ENCODE results near the gene GPER1.
"Not testable (repeated sequence)": the region's sequence is repeated elsewhere in the genome, so short reads cannot be mapped to it uniquely, and the experiment has no call there.

The GPER1 gene

DNA sequence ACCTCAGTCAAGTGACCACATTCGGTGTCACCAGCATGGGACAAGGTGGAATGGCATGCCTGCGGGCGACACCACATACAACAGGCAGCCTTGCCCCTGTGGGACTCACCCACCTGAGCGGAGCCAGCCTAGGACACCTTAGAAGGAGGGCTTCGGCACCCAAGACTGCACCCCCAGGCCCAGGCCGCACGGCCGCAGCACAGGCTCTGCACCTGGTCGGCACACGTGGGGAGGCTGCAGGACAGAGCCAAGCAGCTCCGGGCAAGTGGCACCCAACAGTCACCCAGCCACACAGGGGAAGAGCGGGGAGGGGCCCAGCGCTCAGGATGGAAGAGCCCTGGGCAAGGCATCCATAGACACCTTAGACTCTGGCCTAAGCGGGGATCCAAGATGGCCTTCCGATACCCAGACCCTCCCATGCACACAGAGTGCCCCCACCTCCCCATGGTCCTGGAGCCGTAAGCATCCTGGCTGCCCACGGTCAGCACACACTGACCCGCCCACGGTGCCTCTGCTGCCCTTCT lies 16.1 kb upstream of the GPER1 start:
- no peak for FAIRE-seq

DNA sequence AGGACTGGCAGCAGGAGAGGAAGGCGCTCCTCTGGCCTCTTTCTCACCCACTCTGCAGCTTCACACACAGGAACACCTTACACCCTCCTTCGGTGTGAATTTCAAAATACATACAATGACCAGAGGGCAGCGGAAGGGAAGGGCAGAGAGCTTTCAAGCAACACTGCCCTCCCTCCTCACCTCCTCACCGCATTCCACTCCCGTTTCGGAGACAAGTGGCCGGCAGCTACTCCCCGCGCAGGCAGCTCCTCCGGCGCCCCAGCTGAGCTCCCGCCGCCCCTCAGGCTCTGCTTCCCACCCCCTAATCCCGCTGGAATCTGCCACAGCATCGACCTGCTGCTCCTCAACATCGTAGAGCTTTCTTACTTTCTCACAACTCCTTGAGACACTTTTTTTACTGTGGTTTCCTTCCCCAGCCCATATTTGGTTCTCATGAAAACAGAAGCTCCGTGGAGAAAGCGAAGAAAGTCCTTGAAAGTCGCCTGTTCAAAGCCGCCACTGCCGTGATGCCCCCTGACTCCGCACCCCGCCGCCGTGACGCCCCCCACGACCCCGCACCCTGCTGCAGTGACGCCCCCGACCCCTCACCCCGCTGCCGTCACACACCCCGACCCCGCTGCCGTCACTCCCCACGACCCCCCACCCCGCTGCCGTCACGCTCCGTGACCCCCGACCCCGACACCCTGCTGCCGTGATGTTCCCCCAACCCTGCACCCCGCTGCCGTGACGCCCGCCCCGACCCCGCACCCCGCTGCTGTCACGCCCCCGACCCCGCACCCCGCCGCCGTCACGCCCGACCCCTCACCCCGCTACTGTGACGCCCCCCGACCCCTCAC lies 14.6 kb upstream of the GPER1 start:
- FAIRE-seq: no peak

DNA sequence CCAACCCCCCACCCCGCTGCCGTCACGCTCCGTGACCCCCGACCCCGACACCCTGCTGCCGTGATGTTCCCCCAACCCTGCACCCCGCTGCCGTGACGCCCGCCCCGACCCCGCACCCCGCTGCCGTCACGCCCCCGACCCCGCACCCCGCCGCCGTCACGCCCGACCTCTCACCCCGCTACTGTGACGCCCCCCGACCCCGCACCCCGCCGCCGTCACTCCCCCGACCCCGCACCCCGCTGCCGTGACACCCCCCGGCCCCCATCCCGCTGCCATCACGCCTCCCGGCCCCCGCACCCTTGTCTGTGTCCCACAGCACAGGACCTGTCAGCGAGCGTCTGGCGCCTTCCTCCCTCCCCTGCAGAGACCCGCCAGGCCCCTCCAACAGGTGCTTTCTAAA lies 13.9 kb upstream of the GPER1 start:
- FAIRE-seq: not testable (repeated sequence)

DNA sequence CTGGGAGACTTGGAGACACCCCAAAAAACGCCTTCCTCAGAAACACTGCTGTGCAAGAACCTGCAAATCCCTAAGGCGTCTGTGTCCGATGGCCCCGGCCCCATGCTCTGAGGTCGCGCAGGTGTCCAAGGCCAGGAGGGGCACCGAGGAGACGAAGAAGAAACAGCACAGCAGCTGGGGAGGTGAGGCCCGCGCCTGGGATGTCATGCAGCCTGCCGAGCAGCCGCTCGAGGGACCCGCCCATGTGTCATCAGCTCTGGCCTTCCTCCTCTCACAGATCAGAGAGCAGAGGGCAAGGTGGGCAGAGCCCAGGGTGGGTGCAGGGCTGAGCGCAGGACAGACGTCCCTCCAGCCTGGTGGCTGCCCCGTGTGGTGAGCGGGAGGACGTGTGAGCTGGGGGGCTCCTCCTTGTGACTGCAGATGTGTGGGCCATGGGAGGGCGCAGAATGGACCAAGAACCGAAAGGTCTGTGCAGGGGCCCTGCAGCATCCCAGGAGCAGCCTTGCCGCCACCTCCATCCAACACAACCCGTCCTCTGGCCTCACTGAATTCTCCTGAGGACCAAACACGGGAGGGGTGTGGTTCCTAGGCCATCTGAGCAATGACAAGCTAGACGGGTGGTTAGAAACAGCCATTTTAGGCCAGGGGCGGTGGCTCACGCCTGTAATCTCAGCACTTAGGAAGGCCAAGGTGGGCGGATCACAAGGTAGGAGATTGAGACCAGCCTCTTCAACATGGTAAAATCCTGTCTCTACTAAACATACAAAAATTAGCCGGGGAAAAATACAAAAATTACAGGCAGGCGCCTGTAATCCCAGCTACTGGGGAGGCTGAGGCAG lies 13.1 kb upstream of the GPER1 start:
- no peak for FAIRE-seq

DNA sequence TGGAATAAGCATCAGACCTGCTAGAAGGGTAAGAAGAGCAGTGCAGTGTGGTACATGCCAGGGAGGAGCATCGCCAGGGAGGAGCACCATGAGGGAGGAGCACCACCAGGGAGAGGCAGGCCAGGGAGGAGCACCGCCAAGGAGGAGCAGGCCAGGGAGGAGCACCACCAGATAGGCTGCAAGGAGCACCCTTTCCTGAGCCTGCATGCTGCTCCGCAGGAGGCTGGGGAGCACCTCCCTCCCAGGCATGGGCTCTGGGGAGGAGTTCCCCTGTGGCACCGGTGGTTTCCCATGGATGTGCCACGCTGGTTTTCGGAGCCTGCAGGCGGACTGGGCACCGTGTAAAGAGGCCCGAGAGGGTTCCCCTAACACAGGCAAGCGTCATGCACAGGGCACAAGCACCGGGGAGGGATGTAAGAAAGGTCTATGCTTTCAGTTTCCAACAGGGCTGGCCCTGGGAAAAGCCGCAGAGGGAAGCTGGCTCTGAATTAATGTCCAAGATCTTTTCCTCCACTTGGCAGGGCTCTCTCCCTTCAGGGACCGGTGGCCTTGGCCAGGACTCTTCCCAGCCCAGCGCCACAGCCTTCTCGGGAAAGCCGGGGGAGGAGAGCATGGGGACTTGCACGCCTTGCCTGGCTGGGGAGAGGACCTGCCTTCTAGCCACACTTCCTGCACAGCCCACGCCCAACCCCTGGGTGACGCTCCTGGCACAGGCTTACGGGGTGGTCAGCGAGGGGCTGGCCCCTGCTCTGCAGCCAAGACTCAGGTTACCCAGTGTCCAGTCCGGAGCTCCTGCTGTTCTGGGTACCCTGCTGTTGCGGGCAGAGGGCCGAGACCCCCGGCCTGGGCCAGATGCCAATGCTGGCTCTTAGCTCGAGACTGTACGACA lies 11.5 kb upstream of the GPER1 start:
- no peak for FAIRE-seq

DNA sequence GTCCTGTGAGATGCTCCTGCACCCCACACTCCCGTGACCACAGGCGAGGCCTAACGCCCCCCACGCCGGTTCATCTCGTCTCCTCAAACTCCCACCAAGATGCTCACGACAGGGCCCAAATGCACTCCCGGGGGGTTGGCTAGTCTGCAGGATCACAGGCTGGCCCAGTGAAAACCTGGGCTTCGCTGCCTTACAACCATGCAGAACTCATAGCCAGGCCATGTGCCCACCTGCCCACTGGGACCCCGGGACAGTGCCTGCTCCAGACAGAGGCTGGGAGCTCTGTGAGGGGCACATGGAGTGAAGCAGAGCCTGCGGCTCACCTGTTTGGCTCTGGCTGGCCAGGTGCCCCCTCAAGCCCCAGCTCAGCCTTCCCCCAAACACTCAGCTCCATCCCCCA lies 9.4 kb upstream of the GPER1 start:
- FAIRE-seq: no peak

DNA sequence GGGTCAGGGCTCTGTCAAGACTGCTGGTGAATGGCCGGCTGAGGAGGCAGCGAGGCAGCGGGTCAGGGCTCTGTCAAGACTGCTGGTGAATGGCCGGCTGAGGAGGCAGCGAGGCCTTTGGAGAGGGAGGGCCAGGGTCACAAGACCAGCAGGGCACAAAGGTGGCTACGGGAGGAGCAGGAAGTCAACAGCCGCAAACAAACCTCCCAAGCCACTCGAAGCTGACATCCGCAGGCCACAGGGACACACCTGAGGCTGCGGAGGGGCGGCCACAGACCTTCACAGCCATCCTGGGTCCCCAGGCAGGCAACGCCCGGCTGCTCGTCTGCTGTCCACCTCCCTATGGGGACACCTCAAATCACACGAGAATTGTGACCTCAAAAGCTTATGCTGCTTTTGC lies 8.9 kb upstream of the GPER1 start:
- FAIRE-seq: no peak

DNA sequence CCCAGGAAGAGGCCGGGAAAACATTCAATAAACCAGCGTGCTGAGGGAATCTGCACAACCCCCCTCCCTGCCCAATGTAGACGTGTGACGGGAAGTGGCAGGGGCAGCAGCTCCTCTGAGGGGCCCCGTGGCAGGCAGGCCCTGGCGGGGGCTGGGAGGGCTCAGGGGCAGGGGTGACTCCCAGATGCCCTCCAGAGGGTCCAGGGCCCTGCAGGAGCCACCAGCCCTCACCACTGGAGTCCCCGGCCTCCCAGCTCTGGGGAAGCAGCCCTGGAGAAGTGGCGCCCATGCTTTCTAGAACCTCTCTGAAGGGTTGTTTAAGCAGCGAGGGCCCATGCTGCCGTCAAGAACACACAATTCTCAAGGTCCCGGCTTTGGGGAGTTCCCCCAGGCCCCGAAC lies 8.4 kb upstream of the GPER1 start:
- FAIRE-seq: no peak

DNA sequence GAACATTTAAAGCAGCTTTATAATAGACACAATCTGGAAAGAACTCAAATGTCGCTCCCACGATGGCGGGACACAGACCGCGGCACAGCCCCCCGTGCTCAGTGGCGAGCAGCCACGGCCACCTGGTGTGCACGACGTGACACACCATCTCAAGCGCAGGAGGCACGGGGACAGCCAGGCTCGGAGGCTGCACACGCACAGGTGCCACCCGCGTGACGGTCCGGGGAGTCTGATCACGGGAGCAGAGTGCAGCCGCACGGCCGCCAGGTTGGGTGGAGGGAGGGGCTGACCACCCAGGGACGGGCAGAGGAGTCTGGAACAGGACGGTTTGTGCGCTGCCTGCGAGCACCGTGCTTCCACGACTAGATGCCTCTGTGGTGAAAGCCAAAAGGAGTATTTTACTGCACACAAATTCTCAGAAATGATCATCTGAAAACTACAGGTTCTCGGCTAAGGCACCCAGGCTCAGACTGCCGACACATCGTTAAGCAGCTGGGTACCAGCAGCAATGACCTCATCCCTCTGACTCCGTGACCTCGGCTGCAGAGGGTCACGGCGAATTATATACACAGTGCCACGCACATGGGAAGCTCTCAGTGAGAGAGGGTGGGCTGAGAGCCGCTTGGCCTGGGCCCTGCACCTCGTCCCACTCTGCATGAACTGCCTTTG lies 7.5 kb upstream of the GPER1 start:
- FAIRE-seq: no peak

DNA sequence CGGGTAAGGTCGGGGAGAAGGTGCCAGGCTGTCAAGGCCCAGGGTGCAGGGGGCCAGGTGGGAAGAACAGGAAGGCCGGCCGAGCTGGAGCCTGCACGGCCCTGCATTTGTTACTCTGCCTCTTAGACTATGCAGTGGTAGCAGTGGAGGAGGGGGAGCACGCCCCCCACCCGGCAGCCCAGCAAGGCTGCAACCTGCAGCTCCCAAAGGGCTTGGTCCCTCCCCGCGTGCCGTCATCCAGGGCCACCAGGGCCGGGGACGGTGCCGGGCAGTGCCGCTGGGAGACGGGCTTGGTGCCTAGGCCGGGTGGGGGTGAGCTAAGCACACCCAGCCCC lies 7.0 kb upstream of the GPER1 start:
- FAIRE-seq: no peak

DNA sequence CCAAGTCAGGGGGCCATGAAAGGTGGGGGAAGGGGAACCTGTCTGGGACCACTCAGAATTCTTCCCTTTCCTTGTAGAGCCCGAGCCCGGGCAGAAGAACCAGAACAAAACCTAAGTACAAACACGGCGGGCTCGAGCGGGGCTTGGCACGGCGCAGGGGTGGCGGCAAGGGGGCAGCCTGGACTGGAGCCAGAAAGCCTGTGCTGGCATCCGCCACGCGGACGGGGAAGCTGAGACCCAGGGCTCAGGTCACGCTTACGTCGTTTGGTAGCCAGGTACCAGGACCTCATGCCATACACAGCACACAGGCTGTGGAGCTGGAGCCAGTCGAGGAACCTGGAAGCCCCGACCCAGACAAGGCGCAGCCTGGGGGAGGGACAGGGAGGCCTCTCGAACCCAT lies 6.6 kb upstream of the GPER1 start:
- FAIRE-seq: no peak

DNA sequence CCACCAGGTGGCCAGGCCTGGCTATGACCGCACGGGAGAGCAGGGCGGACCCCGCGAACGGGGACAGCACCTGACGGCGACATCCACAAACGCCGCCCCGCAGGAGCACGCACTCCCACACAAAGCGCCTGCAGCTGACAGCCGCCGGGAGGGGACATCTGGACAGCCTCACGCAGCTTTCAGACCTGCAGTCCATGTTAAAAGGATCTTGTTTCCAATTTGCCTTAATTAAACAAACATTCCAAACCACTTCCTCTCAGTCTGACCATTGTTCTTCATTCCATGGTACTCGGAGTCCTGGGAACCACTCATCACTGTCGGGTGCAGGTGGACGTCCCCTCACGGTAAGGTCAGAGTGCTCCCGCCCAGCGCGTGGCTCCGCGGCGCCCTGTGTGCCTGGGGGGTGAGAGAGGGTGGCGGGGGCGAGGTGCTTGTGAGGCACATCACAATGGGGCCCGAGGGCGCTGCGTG lies 5.9 kb upstream of the GPER1 start:
- FAIRE-seq: no peak

DNA sequence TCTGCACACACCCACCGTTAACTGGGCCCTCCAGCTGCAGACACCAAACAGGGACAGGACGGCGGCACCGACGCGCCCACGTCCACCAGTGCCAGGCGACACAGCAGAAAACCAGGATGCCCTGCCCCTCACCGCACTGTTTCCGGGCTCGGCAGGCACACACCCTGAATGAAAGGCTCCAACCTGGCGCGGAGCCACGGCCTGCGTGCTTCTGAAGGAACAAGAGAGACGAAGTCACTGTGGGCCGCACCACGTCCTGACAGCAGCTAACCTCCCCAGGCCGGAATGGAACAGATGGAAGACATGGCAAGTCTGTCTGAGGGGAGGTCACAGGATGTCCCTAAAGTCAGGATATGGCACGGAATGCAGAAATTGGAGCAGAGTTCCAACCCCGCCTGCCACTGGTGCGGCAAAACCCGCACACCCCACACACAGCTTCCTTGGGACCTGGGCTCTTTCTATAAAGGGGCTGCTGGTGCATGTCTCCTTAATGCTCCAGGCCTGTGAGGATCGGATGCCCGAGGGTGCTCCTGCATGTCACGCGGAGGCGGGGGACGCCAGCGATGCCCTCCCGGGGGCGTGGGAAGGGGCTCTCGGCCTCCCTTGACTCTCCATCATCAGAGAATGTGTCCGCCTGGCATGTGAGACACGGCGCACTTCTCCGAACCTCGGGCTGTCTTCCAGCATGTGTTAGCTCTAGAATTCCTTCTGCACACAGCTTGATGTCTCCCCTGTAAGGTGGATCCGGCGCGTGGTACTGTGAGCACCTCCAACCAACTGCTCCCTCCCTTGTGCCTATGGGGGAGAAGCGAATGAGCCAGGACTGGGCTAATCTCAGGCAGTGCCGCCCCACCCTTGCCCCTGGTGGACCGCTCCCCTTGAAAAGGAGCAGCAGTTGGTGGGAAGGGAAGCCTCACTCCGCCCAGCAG lies 3.9 kb upstream of the GPER1 start:
- FAIRE-seq: no peak

DNA sequence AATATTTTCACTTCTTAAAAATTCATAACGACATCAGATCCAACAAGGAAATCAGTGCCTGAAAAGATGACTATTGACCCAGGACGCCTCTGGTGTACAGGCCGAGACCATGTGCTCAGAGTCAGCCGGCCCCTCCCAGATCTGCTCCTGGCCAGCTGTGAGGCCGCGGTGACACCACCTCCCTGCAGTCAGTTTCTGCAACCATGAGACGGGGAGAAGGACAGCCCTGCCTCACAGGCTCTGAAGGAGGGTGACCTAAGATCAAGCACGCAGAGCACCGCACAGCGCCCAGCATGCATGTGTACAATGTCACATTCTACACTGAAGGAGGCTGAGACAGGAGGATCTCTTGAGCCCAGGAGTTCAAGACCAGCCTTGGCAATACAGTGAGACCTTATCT lies 2.6 kb upstream of the GPER1 start:
- no peak for FAIRE-seq

DNA sequence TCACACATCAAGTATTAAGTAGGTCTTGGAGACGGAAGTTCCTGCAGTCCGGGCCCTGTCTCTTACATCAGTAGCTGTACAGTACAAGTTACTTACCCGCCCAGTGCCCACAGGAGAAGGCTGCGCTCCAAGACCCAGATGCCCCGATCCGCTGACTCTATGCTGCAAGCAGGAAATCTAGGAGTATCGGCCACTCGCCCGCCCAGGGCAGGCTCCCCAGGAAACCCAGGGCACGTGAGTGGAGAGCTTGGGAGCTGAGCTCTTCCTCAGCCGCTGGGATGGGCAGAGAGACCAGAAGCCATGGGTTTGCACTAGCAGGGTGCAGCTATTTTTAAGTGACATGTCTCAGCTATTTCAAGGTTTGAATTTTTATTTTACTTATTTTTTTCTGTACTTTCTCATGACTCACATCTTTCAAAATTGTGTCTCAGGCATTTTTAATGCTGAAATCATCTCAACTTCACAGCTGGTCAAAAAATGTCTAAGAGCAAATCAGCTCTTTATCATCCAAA lies 1.9 kb upstream of the GPER1 start:
- no peak for FAIRE-seq

DNA sequence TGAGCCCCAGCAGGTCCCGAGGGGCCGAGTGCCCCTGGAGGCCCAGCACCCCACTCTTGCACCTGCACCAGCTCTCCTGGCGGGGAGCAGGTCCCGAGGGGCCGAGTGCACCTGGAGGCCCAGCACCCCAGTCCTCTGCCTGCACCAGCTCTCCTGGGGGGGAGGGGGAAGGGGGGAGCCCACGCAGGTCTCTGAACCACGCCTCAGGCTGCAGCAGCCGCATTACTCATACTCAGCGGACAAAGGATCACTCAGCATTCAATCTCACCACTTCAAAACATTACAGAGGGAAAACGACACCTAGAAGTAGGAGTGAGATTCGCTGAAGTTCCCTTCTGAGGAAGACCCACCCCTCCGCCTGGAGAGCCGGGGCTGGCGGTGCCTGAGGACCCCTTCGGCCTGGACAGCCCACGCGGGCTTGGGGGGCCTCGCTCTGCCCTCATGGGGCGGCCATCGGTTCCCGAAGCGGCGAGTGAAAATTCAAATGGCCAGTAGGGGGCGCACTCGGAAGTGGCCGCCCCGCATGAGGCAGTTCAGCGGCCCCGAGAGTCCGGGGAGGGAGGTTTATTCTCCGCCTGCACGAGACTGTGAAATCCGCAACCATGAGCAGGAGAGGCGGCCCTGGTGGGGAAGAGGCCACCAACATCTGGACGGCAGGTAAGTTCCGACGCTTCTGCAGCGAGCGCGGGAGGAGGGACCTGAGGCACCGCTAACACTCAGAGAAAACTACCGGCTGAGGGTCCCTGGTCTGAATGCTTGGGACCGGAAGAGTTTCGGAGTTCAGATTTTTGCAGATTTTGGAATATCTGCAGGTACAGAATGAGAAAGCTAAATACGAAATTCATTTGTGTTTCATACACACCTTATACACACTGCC lies 1.1 kb upstream of the GPER1 start:
- no peak for FAIRE-seq

DNA sequence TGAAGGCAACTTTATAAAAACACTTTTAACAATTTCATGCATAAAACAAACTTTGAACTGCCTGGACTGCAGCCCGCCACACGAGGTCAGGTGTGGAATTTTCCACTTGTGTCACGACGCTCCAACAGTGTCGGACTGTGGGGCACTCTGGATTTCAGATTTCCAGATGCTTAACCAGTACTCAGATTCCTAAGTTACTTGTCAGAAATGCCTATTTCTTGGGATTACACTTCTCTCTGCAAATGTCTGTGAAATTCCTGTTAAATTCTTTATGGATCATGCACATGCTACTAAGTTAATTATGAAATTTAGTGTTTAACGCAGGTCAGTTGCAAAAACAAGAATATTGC lies 473 bp upstream of the GPER1 start:
- FAIRE-seq: no peak

DNA sequence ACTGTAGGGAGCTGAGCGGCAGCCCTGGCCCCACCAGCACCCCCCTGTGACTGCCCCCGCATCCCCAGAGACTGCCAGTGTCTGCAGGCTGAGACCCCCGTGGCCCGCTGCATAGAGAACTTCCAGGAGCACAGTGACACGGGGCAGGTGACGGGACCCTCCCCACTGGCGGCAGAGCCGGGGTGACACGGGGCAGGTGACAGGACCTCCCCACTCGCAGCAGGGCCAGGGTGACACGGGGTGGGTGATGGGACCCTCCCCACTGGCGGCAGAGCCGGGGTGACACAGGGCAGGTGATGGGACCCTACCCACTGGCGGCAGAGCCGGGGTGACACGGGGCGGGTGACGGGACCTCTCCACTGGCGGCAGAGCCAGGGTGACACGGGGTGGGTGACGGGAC lies 2.3 kb downstream of the GPER1 start:
- no peak for FAIRE-seq

DNA sequence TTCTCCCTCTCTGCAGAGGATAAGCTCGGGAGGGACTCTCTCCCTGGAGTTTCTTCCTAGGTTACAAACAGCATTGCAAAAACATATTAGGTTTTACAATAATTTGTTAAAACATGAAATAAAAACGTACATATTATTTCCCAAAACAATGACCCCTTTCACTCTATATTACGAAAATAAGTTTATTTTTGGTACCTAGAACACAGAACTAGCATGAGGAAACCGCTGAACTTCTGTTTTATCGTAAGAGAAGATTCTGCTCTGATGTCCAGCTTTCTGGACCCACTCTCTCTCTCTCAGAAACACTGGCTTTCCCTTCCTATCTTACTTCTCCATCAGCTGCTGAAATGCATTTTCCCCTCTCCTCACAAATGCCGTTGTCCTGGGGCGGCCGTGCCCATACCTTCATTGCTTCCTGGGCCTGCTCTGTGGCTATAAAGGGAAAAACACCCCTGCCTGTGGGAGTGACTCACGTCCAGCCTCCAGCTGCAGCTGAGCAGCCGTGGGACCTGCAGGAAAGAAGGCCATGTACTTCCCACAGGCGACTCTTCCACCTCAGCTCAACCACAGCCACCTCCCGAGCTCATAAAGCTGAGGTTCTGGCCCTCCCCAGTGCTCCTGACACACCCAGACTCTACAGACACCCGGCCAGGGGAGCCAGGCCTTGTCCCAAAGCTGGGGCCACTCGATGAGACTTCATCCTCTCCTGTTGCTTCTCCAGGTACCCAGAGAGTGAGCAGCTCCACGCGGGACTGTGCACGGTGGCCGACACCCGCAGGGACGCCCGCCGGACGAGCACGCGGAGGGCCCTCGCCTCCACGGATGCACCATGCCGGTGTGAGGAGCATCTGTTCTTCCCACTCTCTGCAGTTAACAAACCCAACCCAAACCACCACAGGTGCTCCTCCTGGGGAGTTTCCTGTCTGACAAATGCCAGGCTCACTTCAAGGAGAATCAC lies 3.1 kb downstream of the GPER1 start:
- FAIRE-seq: no peak

Measured in colon (tissue), 2 donors.